HG02588 (cell line): ENCODE measurements around the gene ARHGAP6.

ENCODE experiments used
- ATAC-seq: cut with Tn5 transposase; IDR thresholded peaks from one replicate; pipeline ENCODE4 v1.9.1; 2021; ENCODE audit warnings: mild to moderate bottlenecking, moderate library complexity; ENCODE audit not compliant: unreplicated experiment

The ARHGAP6 gene

DNA sequence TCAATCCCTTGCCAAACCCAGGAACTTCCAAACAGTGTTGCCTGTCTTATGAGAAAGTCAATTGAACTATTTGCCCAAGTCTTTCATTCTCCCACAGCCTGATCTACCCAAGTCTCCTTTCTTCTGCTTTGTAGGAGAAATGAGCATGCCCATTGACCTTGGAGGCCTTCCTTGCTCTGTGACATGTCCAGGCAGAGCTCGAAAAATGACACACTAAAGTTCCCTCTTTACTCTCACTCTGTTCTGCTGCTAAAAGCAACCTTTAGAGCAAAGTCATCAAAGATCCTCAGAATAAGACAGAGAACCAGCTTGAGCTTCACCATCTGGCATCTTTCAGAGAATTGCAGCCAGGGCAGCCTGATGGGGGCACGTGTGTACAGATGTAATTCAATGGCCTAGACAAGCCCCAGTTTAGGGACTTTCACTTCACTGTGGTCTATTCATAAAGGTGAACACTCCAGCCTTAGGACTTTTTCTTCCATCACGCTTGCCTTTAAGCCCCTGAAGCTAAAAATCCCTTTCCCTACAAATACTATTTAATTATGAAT lies 236.1 kb downstream of the ARHGAP6 start:
- ATAC-seq: no peak

DNA sequence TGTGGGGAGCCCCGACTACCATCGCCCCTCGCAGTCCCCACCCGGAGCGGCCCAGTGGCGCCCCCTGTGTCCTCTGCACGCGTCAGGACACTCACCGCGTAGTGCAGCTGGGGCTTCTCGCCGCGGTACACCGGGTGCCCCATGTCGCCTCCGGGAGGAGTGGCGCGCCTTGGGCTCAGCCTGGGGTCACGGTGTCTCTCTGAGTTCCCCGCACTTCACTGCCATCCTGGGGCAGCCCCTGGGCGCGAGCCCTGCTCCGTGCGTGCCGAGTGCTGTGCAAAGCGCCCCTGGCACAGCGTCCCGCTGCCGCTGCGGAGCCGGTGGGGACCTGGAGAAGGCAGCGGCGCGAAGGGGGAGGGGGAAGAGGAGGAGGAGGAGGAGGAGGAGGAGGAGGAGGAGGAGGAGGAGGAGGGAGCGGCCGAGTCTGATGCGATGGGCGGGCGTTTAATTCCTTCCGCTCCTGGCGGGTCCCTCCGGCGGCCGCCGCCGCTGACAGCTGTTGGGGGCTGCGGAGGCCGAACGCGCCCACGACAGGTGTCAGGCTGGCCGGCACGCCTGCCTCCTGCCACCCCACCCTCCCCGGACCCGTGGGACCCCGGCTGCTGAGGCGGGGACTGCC lies 238.2 kb downstream of the ARHGAP6 start:
- ATAC-seq: peak; percentile 41

DNA sequence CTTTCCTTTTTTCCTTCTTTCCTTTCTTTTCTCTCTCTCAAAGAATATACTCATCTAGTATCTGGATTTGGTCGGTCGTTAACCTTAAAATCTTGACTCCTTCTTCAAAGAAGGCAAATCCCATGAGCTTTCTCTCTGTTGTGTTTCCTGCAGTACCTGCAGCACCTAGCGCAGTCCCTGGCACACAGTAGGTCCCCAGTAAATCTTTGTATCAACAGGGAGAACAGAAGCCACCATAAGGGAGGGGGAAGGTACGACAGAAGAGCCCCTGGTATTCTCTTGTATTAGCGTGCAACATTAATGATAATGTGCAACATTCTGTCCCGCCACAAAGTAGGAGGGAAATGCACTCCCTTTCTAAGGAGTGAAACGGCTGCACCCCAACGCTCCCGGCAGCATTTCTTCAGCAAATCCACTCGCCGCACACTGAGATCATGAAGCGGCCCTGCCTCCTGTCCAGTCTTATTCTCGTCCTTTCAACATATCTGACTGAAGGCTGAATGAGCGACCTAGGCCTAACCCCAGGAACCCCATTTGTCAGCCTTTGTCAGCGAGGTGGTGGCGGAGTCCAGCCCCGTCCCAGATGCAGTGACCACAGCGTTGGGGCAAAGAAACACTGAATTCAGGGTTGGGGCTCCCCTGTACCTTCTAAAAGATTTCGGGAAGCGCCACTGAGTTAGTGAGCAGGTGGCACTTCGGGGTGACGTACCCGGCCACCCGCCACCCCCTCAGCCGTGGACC lies 238.8 kb downstream of the ARHGAP6 start:
- ATAC-seq: no peak

DNA sequence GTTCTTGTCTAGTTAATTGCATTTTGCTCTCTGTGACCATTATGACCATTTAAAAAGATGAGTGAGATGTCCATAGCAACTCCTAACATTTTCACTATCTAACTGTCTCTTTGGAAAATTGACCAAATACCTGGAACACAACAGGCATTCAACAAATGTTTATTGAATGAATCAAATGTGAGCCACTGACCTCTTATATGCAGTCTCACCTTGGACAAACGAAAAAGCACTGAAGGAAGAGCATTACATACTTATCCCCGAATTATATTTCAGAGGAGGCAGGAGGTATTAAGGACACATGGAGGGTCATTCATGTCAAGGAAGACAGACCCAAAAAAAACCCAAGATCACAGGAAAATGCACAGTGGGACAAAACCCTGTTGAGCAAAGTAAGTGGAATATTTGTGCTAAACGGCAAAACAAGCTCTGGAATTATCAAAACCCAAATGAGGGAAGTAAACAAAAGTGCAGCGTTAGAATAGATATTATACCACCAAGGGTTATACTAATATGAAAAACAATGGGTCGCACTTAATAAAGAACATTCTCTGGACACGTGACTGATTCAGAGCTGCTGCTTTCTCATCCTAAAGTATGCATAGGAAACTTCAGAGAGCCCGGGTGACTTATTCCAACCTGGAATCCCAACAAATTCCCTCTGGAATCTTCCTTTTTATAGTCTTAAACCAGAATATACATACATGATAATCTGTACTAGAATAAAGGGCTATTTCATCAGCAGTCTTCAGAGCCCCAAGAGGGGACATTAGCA lies 240.6 kb downstream of the ARHGAP6 start:
- no peak for ATAC-seq

DNA sequence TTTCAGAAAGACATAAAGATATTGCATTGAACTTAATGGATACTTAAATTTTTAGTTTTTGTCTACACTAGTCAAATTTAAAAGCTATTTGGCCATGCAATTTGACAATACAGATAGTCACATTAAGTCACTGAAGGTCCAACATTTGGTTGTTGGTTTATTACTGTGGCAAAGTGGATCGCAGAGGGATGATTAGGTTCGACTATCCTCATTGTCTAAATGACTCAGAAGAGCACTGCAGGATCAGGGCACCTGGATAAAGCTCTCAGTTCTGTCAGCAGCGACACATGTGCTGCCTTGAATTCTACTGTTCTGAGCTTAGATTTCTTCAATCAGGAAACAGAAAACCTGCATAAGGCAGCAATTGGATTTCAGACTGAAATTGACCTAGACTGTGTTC lies 241.8 kb downstream of the ARHGAP6 start:
- no peak for ATAC-seq

DNA sequence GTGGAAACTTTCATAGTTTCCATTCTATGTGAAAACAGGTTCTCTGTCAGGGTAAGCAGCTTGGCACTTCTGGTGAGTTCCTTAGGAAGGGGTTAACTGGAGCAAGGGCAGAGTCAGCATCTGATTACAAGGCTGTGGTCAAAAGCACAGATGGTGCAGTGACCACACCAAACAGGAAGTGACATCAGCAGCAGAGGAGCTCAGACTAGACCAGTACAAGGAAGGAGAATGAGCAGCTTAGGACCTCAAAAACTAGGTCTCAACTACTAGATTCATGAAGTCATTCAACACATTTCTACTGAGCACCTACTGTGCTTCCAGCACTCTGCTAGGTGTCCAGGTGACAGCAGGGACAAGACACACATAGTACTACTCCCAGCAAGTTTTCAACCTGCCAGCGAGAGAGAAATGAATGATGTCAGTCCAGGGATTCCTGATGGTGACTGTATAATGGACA lies 242.3 kb downstream of the ARHGAP6 start:
- peak; percentile 81 for ATAC-seq

DNA sequence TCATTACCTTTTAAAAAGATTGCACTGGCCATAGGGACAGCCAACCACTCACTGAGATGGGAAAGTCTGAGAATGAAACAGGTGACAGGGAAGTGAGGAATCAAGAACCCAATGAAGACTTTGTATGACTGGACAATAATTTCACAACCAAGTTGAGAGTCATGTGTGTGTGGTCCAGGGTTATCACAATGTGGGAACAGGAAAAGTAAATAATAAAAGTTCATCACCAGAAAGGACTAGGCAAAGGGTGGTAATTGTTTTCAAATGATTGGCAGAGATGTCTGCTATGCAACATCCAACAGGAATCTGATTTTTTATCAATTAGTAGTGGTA lies 243.2 kb downstream of the ARHGAP6 start:
- ATAC-seq: no peak

DNA sequence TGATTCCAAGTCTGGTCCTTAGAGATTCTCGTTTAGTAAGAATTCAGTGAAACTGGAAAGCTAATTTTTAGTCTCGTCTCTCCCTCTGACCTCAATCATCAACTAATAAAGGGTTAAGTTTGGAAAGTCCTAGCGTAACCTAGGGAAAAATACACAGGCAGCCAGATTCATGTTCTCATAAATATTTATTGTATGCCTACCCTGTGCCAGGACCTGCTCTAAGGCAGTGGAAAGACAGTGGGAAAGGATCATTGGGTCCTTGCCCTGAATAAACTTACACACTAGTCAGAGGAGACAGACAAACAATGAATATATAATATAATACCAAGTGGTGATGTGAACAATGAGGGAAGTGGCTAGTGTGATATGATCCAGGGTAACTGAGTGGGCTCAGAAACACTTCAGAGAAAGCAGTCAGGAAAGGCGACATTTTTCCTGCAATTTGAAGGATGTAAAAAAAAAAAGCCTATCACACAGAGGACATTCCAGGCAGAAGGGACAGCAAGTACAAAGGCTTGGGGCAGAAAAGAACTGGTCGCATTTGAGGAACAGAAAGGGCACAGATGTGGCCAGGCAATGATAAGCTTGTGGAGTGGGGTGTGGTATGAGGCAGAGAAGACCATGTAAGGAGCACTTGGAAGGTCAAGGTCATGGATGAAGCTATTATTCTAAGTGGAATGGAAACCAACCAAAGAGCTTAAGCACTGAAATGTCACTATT lies 243.8 kb downstream of the ARHGAP6 start:
- ATAC-seq: no peak

DNA sequence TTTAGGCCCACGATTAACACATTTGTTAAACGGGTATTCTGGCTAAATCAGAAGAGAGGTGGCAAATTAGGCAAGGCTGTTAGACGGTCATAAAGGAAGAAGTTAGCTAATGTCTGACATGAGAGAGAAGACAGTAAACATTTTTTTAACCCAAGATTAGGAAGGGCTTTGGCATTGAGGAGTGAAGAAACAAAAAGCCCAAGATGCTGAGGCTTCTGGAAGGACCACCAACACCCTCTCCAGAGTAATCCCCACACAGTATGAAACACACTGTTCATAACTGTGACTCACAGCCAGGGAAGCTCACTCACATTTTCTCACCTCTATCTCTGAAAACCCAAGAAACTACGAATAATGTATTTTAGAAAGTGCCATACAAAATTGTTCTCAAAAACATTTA lies 244.9 kb downstream of the ARHGAP6 start:
- no peak for ATAC-seq

DNA sequence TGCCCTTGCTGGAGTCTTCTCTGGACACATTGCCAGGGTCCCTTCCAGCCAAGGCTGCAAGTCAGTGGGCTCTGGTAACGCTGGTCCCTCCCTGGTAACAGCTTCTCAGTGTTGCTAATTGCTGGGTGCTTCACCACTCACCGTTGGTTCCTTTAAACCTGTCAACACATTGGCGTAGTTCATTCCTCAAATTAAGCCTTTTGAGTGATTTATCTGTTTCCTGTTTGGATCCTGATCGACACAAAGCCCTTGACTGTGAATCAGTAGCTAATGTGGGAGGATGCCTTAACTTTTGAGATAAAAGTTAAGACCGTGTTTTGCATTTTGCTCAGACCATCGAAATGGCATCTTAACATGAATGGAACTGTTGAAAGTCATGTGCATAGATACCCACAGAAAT lies 246.6 kb downstream of the ARHGAP6 start:
- ATAC-seq: no peak

DNA sequence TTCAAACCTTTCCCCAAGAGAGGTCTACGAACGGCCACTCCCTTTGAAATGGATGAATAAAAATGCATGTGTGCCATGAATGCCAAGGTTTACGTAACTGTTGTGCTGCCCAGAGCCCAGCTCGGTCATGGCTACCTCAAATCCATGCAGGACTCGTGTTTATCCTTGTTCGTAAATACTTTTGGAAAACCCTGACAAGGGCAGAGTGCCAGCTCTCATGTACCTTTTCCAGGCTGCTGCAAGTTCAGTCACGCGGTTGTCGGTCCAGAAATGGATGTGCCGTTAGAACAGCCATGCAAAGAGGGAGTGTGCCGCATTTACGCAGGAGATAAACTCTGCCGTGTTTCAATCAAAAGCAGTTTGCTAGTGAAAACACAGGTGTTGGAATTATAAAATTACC lies 249.1 kb downstream of the ARHGAP6 start:
- ATAC-seq: no peak

DNA sequence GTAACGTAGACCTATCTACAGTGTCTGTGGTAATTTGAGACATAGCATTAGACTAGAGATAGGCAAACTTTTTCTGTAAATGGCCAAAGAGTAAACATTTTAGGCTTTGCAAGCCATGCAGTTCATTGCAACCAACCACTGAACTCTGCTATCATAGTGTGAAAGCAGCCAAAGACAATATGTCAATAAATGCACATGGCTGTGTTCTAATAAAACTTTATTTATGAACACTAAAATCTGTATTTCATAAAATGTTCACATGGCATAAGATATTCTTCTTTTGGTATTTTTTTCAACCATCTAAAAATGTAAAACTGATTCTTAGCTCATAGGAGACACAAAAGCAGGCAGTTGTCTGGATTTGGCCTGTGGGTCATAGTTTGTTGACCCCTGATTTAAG lies 251.6 kb downstream of the ARHGAP6 start:
- ATAC-seq: no peak

DNA sequence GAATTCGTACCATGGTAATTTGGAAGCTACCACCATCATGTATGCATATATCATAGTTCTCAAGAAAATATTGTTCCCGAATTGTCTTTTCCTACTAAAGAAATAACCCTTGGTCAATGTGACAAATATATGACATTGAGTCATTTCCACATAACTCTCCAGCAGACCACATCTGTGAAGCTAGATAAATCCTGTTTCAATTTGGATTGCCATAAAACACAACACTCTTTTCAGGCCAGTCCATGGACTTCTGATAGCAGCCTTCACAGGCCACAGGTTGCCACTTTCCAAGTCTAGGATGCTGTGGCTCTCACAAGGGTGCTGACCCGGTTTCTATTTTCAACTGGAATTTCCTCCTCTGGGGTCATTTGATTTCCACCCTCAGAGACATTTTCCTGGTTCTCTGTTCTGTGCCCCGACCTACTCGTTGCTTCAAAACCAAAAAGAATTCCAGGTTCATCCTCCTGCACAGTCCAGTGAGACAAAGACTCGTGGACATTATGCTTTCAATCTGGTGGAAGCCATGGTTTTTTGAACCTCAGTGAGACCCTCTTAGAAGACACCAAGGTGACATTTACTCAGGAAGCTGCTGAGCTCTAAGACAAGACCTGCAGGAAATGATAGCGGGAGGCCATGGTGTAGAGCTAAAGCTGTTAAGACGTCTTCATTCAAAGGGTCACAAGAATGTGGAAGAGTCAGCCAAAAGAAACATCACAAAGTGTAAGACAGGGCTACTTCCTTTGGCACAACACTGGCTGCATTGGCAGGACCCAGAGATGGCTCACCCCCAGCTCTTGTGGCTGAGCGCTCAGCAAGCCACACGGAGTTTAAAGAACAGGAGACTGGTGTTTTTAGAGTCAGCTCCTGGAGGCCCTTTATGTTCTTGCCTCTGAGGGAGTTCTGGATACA lies 252.8 kb downstream of the ARHGAP6 start:
- no peak for ATAC-seq

DNA sequence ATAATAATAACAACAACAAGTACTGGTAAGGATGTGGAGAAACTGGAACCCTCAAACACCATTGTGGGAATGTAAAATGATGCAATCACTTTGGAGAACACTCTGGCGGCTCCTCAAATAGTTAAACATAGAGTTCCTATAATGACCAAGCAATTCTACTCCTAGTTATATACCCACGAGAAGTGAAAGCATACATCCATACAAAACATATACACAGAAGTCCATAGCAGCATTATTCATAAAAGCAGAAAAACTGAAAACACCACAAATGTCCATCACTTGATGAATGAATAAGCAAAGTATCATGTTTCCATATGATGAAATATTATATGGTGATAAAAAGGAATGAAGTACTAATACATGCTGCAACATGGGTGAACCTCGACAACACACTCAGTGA lies 255.8 kb downstream of the ARHGAP6 start:
- ATAC-seq: no peak

DNA sequence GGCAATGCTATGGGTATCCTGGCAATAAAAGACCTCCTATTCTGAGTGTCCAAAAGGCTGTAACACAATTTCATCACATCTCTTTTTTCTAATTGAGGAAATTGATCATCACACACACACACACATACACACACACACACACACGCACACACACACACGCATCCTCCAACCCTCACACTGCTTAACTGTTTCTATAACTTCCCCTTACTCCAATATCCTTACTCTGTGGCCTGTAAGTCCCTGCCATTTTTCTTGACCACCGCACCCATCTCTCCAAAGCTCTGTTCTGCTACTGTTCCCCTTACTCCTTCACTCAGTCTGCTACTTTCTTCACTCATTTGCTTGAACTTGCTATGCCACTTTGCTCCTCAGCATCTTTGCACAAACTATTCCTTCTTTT lies 256.9 kb downstream of the ARHGAP6 start:
- no peak for ATAC-seq

DNA sequence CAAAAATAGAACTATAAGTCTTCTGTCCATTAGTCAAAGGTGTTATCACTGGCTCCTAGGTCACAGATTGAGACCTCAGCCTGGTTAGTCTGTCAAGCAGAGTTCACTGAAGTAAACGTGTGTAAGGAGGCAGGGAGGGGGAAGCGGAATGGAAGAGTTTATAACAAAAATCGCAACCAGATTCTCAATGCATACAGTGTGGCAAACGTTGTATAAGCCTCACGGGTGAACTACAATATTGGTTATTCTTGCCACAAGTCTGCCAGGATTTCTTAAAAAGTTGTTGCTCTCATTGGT lies 257.7 kb downstream of the ARHGAP6 start:
- no peak for ATAC-seq

DNA sequence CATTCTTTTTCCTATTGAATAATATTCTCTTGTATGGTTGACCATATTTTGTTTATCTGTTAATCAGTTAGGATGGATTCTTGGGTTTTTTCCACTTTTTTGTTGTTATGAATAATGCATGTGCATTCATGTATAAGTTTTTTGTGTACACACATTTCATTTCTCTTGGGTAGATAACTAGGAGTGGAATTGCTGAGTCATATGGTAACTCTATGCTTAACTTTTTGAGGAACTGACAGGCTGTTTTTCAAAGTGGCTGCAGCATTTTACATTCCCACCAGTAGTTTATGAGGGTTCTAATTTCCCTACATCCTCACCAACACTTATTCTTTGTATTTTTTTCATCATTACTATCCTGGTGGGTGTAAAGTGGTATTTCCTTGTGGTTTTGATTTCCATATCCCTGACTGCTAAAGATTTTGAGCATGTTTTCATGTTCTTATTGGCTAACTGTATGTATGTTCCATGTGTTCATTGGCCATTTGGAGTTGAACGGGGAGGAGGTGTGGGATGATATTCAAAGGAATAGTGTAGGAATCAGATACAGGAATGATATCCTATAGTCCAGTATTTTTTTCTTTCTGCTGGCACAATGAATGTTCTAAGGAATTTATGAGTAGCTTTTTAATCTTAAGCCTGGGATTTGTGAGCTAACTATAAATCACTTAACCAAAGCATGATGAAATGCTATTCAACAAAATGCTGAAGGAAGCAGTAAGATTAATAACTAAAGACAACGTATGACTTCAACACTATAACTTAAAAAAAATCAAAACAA lies 258.2 kb downstream of the ARHGAP6 start:
- no peak for ATAC-seq

DNA sequence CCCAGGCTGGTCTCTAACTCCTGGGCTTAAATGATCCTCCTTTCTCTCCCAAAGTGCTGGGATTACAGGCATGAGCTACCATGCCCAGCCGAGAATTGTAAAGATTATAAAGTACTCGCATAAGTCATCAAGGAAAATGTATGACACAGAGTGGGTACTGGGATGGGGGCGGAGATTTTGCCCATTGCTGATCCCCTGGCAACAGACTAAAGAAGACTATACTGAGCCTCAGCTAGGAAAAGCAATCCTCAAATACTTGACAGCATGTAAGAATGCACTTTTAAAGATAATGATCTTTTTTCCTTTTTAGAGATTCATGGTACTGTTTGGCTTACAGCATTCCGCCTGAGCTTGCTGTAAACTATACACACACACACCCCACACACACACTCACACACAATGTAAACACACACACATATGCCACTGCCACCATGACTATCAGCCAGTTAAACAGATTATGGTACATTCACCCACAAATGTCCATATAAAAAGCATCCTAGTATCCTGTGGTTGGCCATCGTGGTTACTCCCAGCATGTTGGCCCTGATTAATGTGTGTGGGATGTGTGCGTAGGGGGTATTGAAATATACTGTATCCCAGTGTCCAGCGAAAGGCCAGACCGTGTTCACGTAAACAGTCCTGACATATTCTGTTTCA lies 259.5 kb downstream of the ARHGAP6 start:
- ATAC-seq: no peak

DNA sequence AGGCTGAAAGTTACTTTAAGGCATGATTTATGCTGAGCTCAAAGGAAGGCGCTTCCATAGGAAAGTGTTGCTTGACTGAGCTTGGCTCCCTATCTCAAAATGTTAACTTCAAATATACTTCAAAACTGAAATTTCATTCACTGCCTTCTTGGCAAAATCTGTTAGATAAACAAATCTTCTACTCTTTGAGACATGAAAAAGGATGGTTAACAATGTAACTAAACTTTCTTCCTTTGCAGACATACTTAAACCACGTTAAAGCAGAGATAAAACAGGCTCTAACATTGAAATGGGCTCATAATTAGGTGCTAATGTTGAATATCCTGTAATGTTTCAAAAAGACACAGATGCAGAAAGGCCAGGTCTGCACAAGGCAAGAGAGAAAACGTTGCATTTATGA lies 262.1 kb downstream of the ARHGAP6 start:
- ATAC-seq: no peak
